A549 (cell line): ENCODE measurements around the gene DYRK1A. TPM values are rescaled to one million over a fixed set of nuclear protein-coding genes. Genes with fewer than 3 reads are reported as not detected.

Source experiments
- ATAC-seq, 2 experiments: fragments of 200-7000 bp in 1 of 2; fragments of >200 bp in 1 of 2; cut with Nextera tagmentation in 1 of 2; cut with Tn5 transposase in 1 of 2; 3 replicates each; pipeline versions ENCODE4 v1.8.0 to v1.9.1; 2018 to 2020; ENCODE audit warnings: mild to moderate bottlenecking in 1 of 2, moderate library complexity in 1 of 2
- CTCF ChIA-PET: fragments of 300-600 bp; sonication (Branson Sonifier 250); formaldehyde crosslinking; extraction: SDS; loops from one replicate; lab custom pipeline; 2021; ENCODE audit warnings: antibody characterized with exemption, inconsistent platforms; lab: Yijun Ruan, JAX
- POLR2A ChIA-PET: fragments of 350-600 bp; formaldehyde crosslinking; extraction: SDS; loops from one replicate; lab custom pipeline; 2021; ENCODE audit warnings: antibody characterized with exemption, inconsistent platforms; lab: Yijun Ruan, JAX
- DNase-seq, 2 experiments: peaks; one replicate each; pipeline versions ENCODE4 v3.0.0 to v3.0.0-alpha.2; 2011 to 2016; ENCODE audit warnings: low read depth in 1 of 2, low spot score in 1 of 2
- FAIRE-seq: peaks from 2 replicates; lab custom pipeline; 2011; peaks lifted over from hg19 to GRCh38; lab: Jason Lieb, UNC
- H3K27ac ChIP-seq, 2 experiments: fragments of >200 bp; sonication (Bioruptor Twin); formaldehyde crosslinking; 3 replicates each; pipeline ENCODE4 v1.5.1; 2016 to 2017
- H3K4me1 ChIP-seq: fragments of >200 bp; sonication (Bioruptor Twin); formaldehyde crosslinking; 3 replicates; pipeline ENCODE4 v1.6.1; 2016
- H3K4me2 ChIP-seq: fragments of >200 bp; sonication (Bioruptor Twin); formaldehyde crosslinking; 3 replicates; pipeline ENCODE4 v1.6.1; 2016
- H3K4me3 ChIP-seq: fragments of >200 bp; sonication (Bioruptor Twin); formaldehyde crosslinking; 3 replicates; pipeline ENCODE4 v1.5.1; 2016
- H3K9me3 ChIP-seq: fragments of >200 bp; sonication (Bioruptor Twin); formaldehyde crosslinking; 3 replicates; pipeline ENCODE4 v1.6.1; 2016
- ATOH8 ChIP-seq: fragments of 250-450 bp; sonication (Bioruptor Pico); IDR thresholded peaks from 2 replicates; pipeline ENCODE4 v1.5.0; 2020; ENCODE audit warnings: low read depth, mild to moderate bottlenecking, moderate library complexity
- BHLHE40 ChIP-seq: IDR thresholded peaks from 2 replicates; pipeline ENCODE4 v1.6.1; 2012; ENCODE audit warnings: low read depth, low read length, inconsistent platforms
- CHD2 ChIP-seq: fragments of 150-350 bp; IDR thresholded peaks from 2 replicates; pipeline ENCODE4 v1.6.1; 2014; ENCODE audit warnings: low read length; ENCODE audit not compliant: partially characterized antibody
- CTCF ChIP-seq: fragments of >200 bp; sonication (Bioruptor Twin); formaldehyde crosslinking; IDR thresholded peaks from 3 replicates; pipeline ENCODE4 v1.5.1; 2016
- E2F6 ChIP-seq: IDR thresholded peaks from 2 replicates; pipeline ENCODE4 v1.6.1; 2012; ENCODE audit warnings: low read depth, borderline replicate concordance
- EHF ChIP-seq: fragments of 250-450 bp; sonication (Bioruptor Pico); IDR thresholded peaks from 2 replicates; pipeline ENCODE4 v1.5.0; 2020; ENCODE audit warnings: mild to moderate bottlenecking
- EP300 ChIP-seq, 2 experiments: fragments of >200 bp; sonication (Bioruptor Twin); formaldehyde crosslinking; IDR thresholded peaks; 2 replicates in 1 of 2; 3 replicates in 1 of 2; pipeline ENCODE4 v1.6.1; 2016 to 2017
- FOXS1 ChIP-seq: fragments of 250-450 bp; sonication (Bioruptor Pico); IDR thresholded peaks from 2 replicates; pipeline ENCODE4 v1.5.0; 2020; ENCODE audit warnings: mild to moderate bottlenecking, moderate library complexity
- GATA3 ChIP-seq: IDR thresholded peaks from 2 replicates; pipeline ENCODE4 v1.6.1; 2012; ENCODE audit warnings: borderline replicate concordance
- HOXA7 ChIP-seq: fragments of 250-450 bp; sonication (Bioruptor Pico); IDR thresholded peaks from 2 replicates; pipeline ENCODE4 v1.5.0; 2020; ENCODE audit warnings: mild to moderate bottlenecking, moderate library complexity
- HOXB5 ChIP-seq: fragments of 250-450 bp; sonication (Bioruptor Pico); IDR thresholded peaks from 2 replicates; pipeline ENCODE4 v1.5.0; 2020; ENCODE audit warnings: mild to moderate bottlenecking, moderate library complexity
- JUN ChIP-seq, 2 experiments: fragments of >200 bp; sonication (Bioruptor Twin); formaldehyde crosslinking; IDR thresholded peaks; 2 replicates in 1 of 2; 3 replicates in 1 of 2; pipeline ENCODE4 v1.6.1; 2016 to 2017
- KDM5A ChIP-seq: fragments of 200-600 bp; sonication (generic); IDR thresholded peaks from 2 replicates; pipeline ENCODE4 v1.6.1; 2016; ENCODE audit warnings: antibody characterized with exemption, mild to moderate bottlenecking
- MAFK ChIP-seq: fragments of 450-650 bp; IDR thresholded peaks from 2 replicates; pipeline ENCODE4 v1.6.1; 2014; ENCODE audit not compliant: partially characterized antibody
- MAZ ChIP-seq: fragments of 150-350 bp; IDR thresholded peaks from 2 replicates; pipeline ENCODE4 v1.6.1; 2014; ENCODE audit warnings: antibody characterized with exemption, low read depth, low read length, borderline replicate concordance
- PBX3 ChIP-seq: IDR thresholded peaks from 2 replicates; pipeline ENCODE4 v1.6.1; 2012
- PHF8 ChIP-seq: fragments of 200-600 bp; sonication (generic); IDR thresholded peaks from 2 replicates; pipeline ENCODE4 v1.6.1; 2016; ENCODE audit warnings: low read depth, mild to moderate bottlenecking, antibody characterized with exemption, moderate library complexity, borderline replicate concordance
- POLR2A ChIP-seq: IDR thresholded peaks from 2 replicates; pipeline ENCODE4 v1.6.1; 2012; ENCODE audit warnings: mild to moderate bottlenecking, low read length
- POLR2AphosphoS2 ChIP-seq: conservative IDR thresholded peaks from 2 replicates; pipeline ENCODE4 v1.6.1; 2012; ENCODE audit warnings: low read length, improper control_type of control experiment, inconsistent platforms
- RAD21 ChIP-seq, 2 experiments: fragments of >200 bp in 1 of 2; sonication (Bioruptor Twin) in 1 of 2; formaldehyde crosslinking in 1 of 2; IDR thresholded peaks in 1 of 2; conservative IDR thresholded peaks in 1 of 2; 2 replicates in 1 of 2; 3 replicates in 1 of 2; pipeline ENCODE4 v1.6.1; 2012 to 2018; ENCODE audit warnings: inconsistent platforms in 1 of 2
- RARB ChIP-seq: fragments of 250-450 bp; sonication (Bioruptor Pico); IDR thresholded peaks from 2 replicates; pipeline ENCODE4 v1.8.0; 2021; ENCODE audit warnings: mild to moderate bottlenecking, moderate library complexity
- REST ChIP-seq: fragments of 200-600 bp; sonication (generic); IDR thresholded peaks from 2 replicates; pipeline ENCODE4 v1.6.1; 2016; ENCODE audit warnings: antibody characterized with exemption, mild to moderate bottlenecking, moderate library complexity
- SMC3 ChIP-seq: fragments of >200 bp; sonication (Bioruptor Twin); formaldehyde crosslinking; IDR thresholded peaks from 3 replicates; pipeline ENCODE4 v1.6.1; 2018; ENCODE audit warnings: inconsistent platforms
- TFCP2L1 ChIP-seq: fragments of 250-450 bp; sonication (Bioruptor Pico); IDR thresholded peaks from 2 replicates; pipeline ENCODE4 v1.5.0; 2021; ENCODE audit warnings: mild to moderate bottlenecking
- ZFP36 ChIP-seq: fragments of 450-650 bp; IDR thresholded peaks from 2 replicates; pipeline ENCODE4 v1.6.1; 2014; ENCODE audit warnings: borderline replicate concordance; ENCODE audit not compliant: partially characterized antibody
- ZSCAN20 ChIP-seq: fragments of 250-450 bp; sonication (Bioruptor Pico); IDR thresholded peaks from 2 replicates; pipeline ENCODE4 v1.8.0; 2022; ENCODE audit warnings: mild to moderate bottlenecking, moderate library complexity
- WGBS: methylation state at CpG from one replicate; pipeline ENCODE4 v1.1.6; 2017; ENCODE audit errors: missing lambda C conversion rate; 5-methylcytosine and 5-hydroxymethylcytosine counted together
- polyA plus RNA-seq, 4 experiments: library from polyadenylated mRNA; depleted of rRNA in 3 of 4; stranded (reverse); fragments of >200 nt; fragmentation: RNase III in 1 of 4; extraction: RNeasy Plus Mini Kit Qiagen cat#74134 plus additional on column Dnase treatment in 1 of 4; gene quantifications; 2 replicates in 3 of 4; 3 replicates in 1 of 4; pipeline ENCODE4 v1.2.3, GENCODE V29; 2011 to 2017

The DYRK1A gene
- polyA plus RNA-seq, 2 of the 4 experiments (the other 2 are of a cell fraction): 12.7 to 29.4 TPM

GRCh38 chr21:37385179-37385765, 18.7 kb downstream of the DYRK1A start:
- 80% methylated on average over 5 of the region's 5 CpGs for WGBS

GRCh38 chr21:37386151-37386550, 19.6 kb downstream of the DYRK1A start:
- POLR2A ChIA-PET: no interaction called here
- H3K4me3 ChIP-seq: no peak overlapping the region
- H3K9me3 ChIP-seq: no peaks in the 10 kb centered on the region
- DNase-seq (no peak), ATAC-seq (no peak), FAIRE-seq (no peak)
- WGBS: 95% methylated on average over 8 of the region's 8 CpGs
- H3K4me1 ChIP-seq: peaks cover 14% of the 10 kb centered on the region
- H3K27ac ChIP-seq: no peak overlapping the region
- H3K4me2 ChIP-seq: no peak overlapping the region
- CTCF ChIA-PET: no interaction called here
- no peak for TF ChIP-seq TFCP2L1 (CRISPR knock-in tag)
- no peak for TF ChIP-seq POLR2A
- no peak for TF ChIP-seq RAD21 (conservative IDR thresholded peaks at IDR 0.05 in 1 of 2, IDR thresholded peaks at IDR 0.05 in 1 of 2)
- TF ChIP-seq ZSCAN20: no peak
- TF ChIP-seq ZFP36: no peak
- TF ChIP-seq KDM5A: no peak
- TF ChIP-seq MAZ: no peak

More at GRCh38 chr21:37385179-37385765, 18.7 kb downstream of the DYRK1A start:
- Histone ChIP-seq H3K9me3 (no peaks in the 10 kb centered on the region), H3K4me3 (no peak overlapping the region), H3K4me1 (peaks cover 23% of the 10 kb centered on the region), H3K27ac (no peak overlapping the region), H3K4me2 (no peak overlapping the region)
- ATAC-seq: no peak
- no peak for TF ChIP-seq MAFK
- TF ChIP-seq ATOH8 (CRISPR knock-in tag): no peak
- TF ChIP-seq EP300 (IDR thresholded peaks at IDR 0.05): no peak
- FAIRE-seq: no peak
- ChIA-PET POLR2A (no interaction called here), CTCF (no interaction called here)
- DNase-seq: no peak

GRCh38 chr21:37389456-37389855, 22.9 kb downstream of the DYRK1A start:
- no peak for TF ChIP-seq HOXA7
- no peak for TF ChIP-seq PHF8
- no peak for TF ChIP-seq POLR2AphosphoS2
- TF ChIP-seq MAZ: no peak
- no peak for TF ChIP-seq E2F6
- TF ChIP-seq HOXB5 (CRISPR knock-in tag): no peak
- no peak for TF ChIP-seq BHLHE40
- TF ChIP-seq FOXS1 (CRISPR knock-in tag): no peak
- TF ChIP-seq EHF (CRISPR knock-in tag): no peak
- TF ChIP-seq CTCF: no peak
- TF ChIP-seq GATA3: no peak
- no peak for TF ChIP-seq ZFP36
- no peak for TF ChIP-seq KDM5A
- TF ChIP-seq JUN (IDR thresholded peaks at IDR 0.05): no peak
- no peak for TF ChIP-seq CHD2
- TF ChIP-seq PBX3: no peak
- no peak for TF ChIP-seq REST
- TF ChIP-seq SMC3: no peak
- no peak for TF ChIP-seq RARB
- Histone ChIP-seq H3K9me3 (no peaks in the 10 kb centered on the region), H3K27ac (no peak overlapping the region), H3K4me2 (no peak overlapping the region), H3K4me1 (peaks cover 3% of the 10 kb centered on the region; the same call in 1 of the 3 replicates), H3K4me3 (no peak overlapping the region)
- ATAC-seq (no peak), FAIRE-seq (no peak), DNase-seq (no peak)
- POLR2A ChIA-PET: no interaction called here
- WGBS: 91% methylated on average over 5 of the region's 5 CpGs
- CTCF ChIA-PET: no interaction called here
